ENCODE results near the gene CD6.

The CD6 gene

DNA sequence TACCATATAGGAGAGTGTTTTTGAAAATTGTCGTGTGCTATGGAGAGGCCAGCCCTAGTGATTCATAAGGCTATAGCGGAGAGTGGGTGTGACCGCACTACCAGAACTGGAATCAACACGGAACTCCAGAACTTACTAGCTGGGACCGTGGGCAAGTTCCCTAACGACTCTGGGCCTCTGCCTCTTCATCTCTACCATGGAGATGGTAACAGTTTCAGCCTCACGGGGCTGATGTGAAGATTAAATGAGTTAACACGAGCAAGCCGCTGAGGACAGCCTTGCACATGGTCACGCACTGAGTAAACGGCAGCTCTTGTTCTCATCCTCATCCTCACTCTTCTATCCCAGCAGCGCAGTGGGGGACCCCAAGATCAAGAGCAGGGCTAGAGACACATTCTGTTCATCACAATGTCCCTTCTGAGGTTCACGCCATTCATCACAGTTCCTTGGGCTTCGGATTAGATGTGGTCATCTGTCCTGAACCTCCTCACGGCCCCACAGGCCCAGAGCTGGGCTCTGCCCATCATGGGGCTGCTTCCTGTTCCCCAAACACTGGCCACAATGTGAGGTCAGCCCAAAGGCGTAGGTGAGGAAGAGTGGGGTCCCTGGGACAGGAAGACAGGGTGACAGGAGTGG is 83.6 kb downstream of the CD6 start:
- TF ChIP-seq, protein P1, sequence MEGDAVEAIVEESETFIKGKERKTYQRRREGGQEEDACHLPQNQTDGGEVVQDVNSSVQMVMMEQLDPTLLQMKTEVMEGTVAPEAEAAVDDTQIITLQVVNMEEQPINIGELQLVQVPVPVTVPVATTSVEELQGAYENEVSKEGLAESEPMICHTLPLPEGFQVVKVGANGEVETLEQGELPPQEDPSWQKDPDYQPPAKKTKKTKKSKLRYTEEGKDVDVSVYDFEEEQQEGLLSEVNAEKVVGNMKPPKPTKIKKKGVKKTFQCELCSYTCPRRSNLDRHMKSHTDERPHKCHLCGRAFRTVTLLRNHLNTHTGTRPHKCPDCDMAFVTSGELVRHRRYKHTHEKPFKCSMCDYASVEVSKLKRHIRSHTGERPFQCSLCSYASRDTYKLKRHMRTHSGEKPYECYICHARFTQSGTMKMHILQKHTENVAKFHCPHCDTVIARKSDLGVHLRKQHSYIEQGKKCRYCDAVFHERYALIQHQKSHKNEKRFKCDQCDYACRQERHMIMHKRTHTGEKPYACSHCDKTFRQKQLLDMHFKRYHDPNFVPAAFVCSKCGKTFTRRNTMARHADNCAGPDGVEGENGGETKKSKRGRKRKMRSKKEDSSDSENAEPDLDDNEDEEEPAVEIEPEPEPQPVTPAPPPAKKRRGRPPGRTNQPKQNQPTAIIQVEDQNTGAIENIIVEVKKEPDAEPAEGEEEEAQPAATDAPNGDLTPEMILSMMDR (IDR thresholded peaks at IDR 0.05), result no peak
- no peak overlapping the region for H3K4me3 ChIP-seq
- peak; percentile 64 for DNase-seq (ENCODE audit: low spot score)
- no peak overlapping the region for H3K27ac ChIP-seq

DNA sequence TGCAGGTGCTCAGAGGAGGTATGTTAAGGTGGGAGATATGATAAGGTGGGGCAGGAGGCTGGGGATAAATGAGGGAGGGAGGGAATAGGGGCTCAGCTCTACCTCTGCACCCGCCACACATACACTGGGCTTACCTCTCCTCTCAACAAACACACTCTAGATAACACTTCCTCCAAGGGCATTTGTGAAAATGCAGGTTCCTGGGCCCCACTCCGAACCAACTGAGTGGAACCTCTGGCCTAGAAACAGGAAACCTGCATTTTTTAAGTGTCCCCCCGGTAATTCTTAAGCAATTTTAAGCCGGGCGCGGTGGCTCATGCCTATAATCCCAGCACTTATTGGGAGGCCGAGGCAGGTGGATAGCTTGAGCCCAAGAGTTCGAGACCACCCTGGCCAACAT is 84.3 kb downstream of the CD6 start:
- peak; percentile 38 for DNase-seq (ENCODE audit: low spot score)
- no peak overlapping the region for H3K27ac ChIP-seq
- TF ChIP-seq, protein P1 (IDR thresholded peaks at IDR 0.05), result no peak
- no peak overlapping the region for H3K4me3 ChIP-seq

DNA sequence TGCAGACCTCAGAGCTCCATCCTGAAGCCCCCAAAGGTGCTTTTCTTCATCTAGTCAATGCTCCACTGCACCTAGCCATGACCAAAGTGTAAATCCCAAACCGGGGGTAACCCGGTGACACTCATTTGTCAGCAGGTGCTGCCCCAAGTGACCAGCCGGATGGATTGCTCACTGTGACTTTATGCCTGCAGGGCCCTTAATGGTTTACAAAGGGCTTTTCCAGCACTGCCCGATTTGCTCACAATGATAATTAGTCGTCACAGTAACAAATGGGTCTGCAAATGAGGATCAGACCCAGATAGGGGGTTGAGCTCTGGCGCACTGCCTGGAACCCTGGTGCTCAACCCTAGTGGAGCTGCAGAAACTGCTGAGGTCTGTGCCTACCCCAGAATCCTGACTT is 85.1 kb downstream of the CD6 start:
- Histone ChIP-seq H3K27ac (no peak overlapping the region), H3K4me3 (no peak overlapping the region)
- TF ChIP-seq, protein P1 (IDR thresholded peaks at IDR 0.05), result no peak
- DNase-seq (ENCODE audit: low spot score), result peak; percentile 46

DNA sequence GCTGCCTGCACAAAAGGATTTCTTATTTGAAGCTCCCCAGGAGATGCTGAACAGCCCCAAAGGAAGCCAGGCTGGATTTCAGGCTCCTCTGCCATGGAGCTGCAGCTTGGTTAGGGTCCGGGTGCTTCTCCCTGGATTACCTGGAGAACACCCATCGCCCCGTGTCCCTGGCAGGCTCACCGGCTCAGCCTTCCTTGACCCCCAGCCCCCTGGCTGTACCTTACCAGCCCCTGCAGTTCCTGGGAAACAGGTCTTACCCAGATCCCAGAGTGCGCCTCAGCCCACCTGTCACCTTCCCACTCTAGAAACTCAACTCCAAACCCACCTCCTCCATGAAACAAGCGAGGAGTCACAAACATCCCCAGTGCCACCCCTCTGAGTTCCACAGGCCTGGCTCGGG is 85.5 kb downstream of the CD6 start:
- H3K27ac ChIP-seq, result no peak overlapping the region
- TF ChIP-seq, protein P1 (IDR thresholded peaks at IDR 0.05), result no peak
- no peak overlapping the region for H3K4me3 ChIP-seq
- peak; percentile 47 for DNase-seq (ENCODE audit: low spot score)

DNA sequence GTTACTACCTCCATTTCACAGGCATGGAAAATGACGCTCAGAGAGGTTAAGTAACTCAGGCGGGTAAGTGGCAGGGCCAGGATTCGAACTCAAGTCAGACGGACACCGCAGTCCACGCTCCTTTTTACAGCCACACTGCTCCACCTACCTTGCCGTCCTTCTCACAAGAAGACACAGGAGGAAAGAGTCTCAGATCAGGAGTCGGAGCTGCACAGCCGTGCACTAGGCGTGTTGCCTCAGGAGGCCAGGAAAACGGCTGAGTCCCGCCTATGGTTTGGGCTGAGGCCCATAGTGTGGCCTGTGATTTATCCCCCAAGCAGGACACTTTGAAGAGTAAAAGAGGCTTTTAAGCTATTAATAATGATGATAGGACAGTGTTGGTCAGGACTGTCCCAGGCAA is 86.1 kb downstream of the CD6 start:
- peak; percentile 38 for DNase-seq (ENCODE audit: low spot score)
- Histone ChIP-seq H3K4me3 (no peak overlapping the region), H3K27ac (no peak overlapping the region)
- TF ChIP-seq, protein P1 (IDR thresholded peaks at IDR 0.05), result no peak

DNA sequence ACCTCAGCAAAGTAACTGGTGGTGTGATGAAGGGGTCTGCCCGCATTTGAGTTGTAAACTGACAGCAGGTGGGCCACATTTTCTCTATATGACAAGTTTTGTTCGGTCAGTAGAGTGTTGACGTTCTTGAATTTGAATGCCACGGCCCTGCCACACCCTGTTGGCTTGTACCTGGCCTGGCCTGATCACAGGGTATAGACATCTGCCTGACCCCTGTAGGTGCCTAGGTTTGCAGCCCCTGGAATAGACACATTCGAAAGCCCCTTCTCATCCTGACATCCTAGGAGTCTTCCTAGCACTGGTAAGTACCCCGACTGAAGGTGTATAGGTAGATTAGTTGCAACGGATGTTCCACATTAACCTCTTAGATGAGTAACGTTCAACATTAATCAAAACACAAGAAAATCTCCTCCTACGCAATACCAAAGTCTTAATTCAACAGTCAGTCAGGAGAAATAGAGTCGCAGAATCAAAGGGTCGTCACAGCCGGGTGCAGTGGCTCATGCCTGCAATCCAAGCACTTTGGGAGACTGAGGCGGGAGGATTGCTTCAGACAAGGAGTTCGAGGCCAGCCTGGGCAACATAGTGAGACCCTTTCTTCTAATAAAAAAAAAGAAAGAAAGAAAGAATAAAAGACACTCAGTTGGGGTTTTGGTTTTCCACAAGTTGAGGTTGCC is 87.2 kb downstream of the CD6 start:
- Histone ChIP-seq H3K27ac (no peak overlapping the region), H3K4me3 (no peak overlapping the region)
- TF ChIP-seq, protein P1 (IDR thresholded peaks at IDR 0.05), result no peak
- peak; percentile 17 for DNase-seq (ENCODE audit: low spot score)

DNA sequence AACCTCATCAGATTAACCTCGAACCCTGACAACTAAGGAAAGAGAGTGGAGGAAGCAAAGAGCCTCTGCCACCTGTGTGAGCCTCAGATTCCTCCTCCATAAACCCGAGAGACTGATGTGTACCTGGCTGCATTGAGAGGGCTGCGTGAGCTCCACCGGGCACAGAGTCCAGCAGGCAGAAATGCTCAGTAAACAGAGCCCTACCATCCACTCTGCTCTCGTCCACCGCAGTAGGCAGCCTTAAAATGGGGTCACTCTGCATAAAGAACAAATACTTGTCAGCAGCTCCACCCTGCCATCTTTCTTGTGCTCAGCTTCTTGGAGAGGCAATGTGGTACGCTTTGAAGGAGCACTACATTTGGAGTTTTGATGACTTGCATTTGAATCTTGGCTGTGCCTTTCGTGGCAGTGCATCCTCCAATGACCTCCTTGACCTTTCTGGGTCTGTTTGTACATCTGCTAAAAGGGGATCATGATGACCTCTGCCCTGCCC is 87.8 kb downstream of the CD6 start:
- peak; percentile 33 for DNase-seq (ENCODE audit: low spot score)
- TF ChIP-seq, protein P1 (IDR thresholded peaks at IDR 0.05), result no peak
- H3K4me3 ChIP-seq, result no peak overlapping the region
- no peak overlapping the region for H3K27ac ChIP-seq
